Endothelial cell of umbilical vein (primary cell): ENCODE measurements around the gene IL4R. TPM values are rescaled to one million over a fixed set of nuclear protein-coding genes. Genes with fewer than 3 reads are reported as not detected.

Experiments
- BruUV-seq: library from RNA; stranded (reverse); fragments of 400-500 nt; replicated peaks from 2 replicates; lab custom pipeline; 2021; lab: Mats Ljungman, UMichigan
- CTCF ChIA-PET: fragments of 300-600, 350-600 bp; sonication (Branson Sonifier 250); formaldehyde crosslinking; loops from one replicate; lab custom pipeline; 2021; ENCODE audit warnings: antibody characterized with exemption, inconsistent platforms; lab: Charles Lee
- POLR2A ChIA-PET: fragments of 300-600, 350-600 bp; sonication (Branson Sonifier 250); formaldehyde crosslinking; loops from one replicate; lab custom pipeline; 2021; ENCODE audit warnings: antibody characterized with exemption, inconsistent platforms; lab: Charles Lee
- DNase-seq: peaks from one replicate; pipeline ENCODE4 v3.0.0-alpha.2; 2011; ENCODE audit warnings: low read depth, low spot score
- FAIRE-seq: peaks from 2 replicates; lab custom pipeline; 2011; peaks lifted over from hg19 to GRCh38; lab: Jason Lieb, UNC
- H2AFZ ChIP-seq: 2 replicates; pipeline ENCODE4 v1.6.0; 2012; ENCODE audit warnings: low read depth, low read length, control low read depth, inconsistent platforms
- H3K27ac ChIP-seq: 2 replicates; pipeline ENCODE4 v1.5.1; 2011; ENCODE audit warnings: low read depth, mild to moderate bottlenecking, control low read depth, low read length, moderate library complexity; ENCODE audit not compliant: insufficient read depth
- H3K27me3 ChIP-seq, 2 experiments: 2 replicates each; pipeline versions ENCODE4 v1.6.0 to v1.6.1; 2011; ENCODE audit warnings: low read length in 2 of 2, mixed read lengths in 1 of 2; ENCODE audit not compliant: control insufficient read depth in 2 of 2, insufficient read depth in 2 of 2
- H3K36me3 ChIP-seq, 2 experiments: 2 replicates in 1 of 2; 3 replicates in 1 of 2; pipeline ENCODE4 v1.5.1; 2011; ENCODE audit warnings: low read length in 2 of 2, mild to moderate bottlenecking in 1 of 2, moderate library complexity in 1 of 2; ENCODE audit not compliant: control insufficient read depth in 2 of 2, insufficient read depth in 2 of 2; ENCODE audit errors: extremely low read depth in 1 of 2
- H3K4me1 ChIP-seq: 3 replicates; pipeline ENCODE4 v1.5.1; 2011; ENCODE audit warnings: mild to moderate bottlenecking, low read length; ENCODE audit not compliant: control insufficient read depth, insufficient read depth; ENCODE audit errors: extremely low read depth
- H3K4me2 ChIP-seq: 2 replicates; pipeline ENCODE4 v1.6.1; 2011; ENCODE audit warnings: low read length, control low read depth, mixed read lengths; ENCODE audit not compliant: insufficient read depth
- H3K4me3 ChIP-seq, 3 experiments: fragments of 200-600 bp in 1 of 3; sonication (generic), shearing (Covaris generic) in 1 of 3; replicated peaks in 1 of 3; 2 replicates each; pipeline ENCODE4 v1.5.1; 2011 to 2016; ENCODE audit warnings: control low read depth in 3 of 3, low read length in 3 of 3, mild to moderate bottlenecking in 2 of 3, inconsistent platforms in 1 of 3, low read depth in 1 of 3, moderate library complexity in 1 of 3; ENCODE audit not compliant: insufficient read depth in 1 of 3
- H3K79me2 ChIP-seq: 2 replicates; pipeline ENCODE4 v1.6.0; 2012; ENCODE audit warnings: low read length, inconsistent platforms; ENCODE audit not compliant: control insufficient read depth, insufficient read depth
- H3K9ac ChIP-seq: replicated peaks from 2 replicates; pipeline ENCODE3; 2011; ENCODE audit warnings: low read length, control low read depth; ENCODE audit not compliant: insufficient read depth; ENCODE audit errors: extremely low read depth
- H3K9me1 ChIP-seq: replicated peaks from 3 replicates; pipeline ENCODE4 v1.6.0; 2011; ENCODE audit warnings: mild to moderate bottlenecking, low read length; ENCODE audit not compliant: control insufficient read depth, insufficient read depth; ENCODE audit errors: extremely low read depth
- H3K9me3 ChIP-seq: replicated peaks from 2 replicates; pipeline ENCODE4 v1.5.1; 2012; ENCODE audit warnings: low read length, inconsistent platforms; ENCODE audit not compliant: control insufficient read depth, insufficient read depth
- H4K20me1 ChIP-seq: replicated peaks from 2 replicates; pipeline ENCODE3; 2011; ENCODE audit warnings: mild to moderate bottlenecking, low read length; ENCODE audit not compliant: control insufficient read depth, insufficient read depth; ENCODE audit errors: extremely low read depth
- EZH2 ChIP-seq: IDR thresholded peaks from 2 replicates; pipeline ENCODE4 v1.6.1; 2012; ENCODE audit warnings: borderline replicate concordance, low read depth, mild to moderate bottlenecking, moderate library complexity, low read length, inconsistent platforms; ENCODE audit not compliant: severe bottlenecking
- FOS ChIP-seq: IDR thresholded peaks from 2 replicates; pipeline ENCODE4 v1.6.1; 2011; ENCODE audit warnings: mild to moderate bottlenecking, low read length, moderate library complexity, borderline replicate concordance; ENCODE audit not compliant: insufficient read depth
- GATA2 ChIP-seq: IDR thresholded peaks from 2 replicates; pipeline ENCODE4 v1.7.0; 2011; ENCODE audit warnings: low read depth, mild to moderate bottlenecking, moderate library complexity, mixed read lengths, low read length; ENCODE audit not compliant: insufficient read length, insufficient read depth
- JUN ChIP-seq: IDR thresholded peaks from 2 replicates; pipeline ENCODE4 v1.6.1; 2011; ENCODE audit warnings: borderline replicate concordance, low read depth; ENCODE audit not compliant: insufficient read length, insufficient read depth
- MYC ChIP-seq: IDR thresholded peaks from one replicate; pipeline ENCODE4 v1.6.1; 2011; ENCODE audit warnings: mild to moderate bottlenecking, low read depth, low read length
- POLR2A ChIP-seq: IDR thresholded peaks from 2 replicates; pipeline ENCODE4 v1.6.1; 2012; ENCODE audit warnings: low read depth, mild to moderate bottlenecking, control low read depth, low read length
- POLR2AphosphoS5 ChIP-seq: IDR thresholded peaks from 2 replicates; pipeline ENCODE4 v1.6.1; 2012; ENCODE audit warnings: low read depth, mild to moderate bottlenecking, control low read depth, low read length, moderate library complexity; ENCODE audit not compliant: insufficient read depth
- dilution Hi-C: fragments of 300-500 bp; cut with MboI; formaldehyde crosslinking; loops from one replicate; pipeline ENCODE4 v1.15.0; 2019; ENCODE audit warnings: low sequenced_read_pairs; ENCODE audit not compliant: extremely low pct_ligation_motif_present
- intact Hi-C: fragments of 100-400 bp; cut with micrococcal nuclease; formaldehyde crosslinking; loops from one replicate; pipeline ENCODE4 v1.10.0; 2022
- polyA plus RNA-seq, 4 experiments: library from polyadenylated mRNA; depleted of rRNA in 3 of 4; stranded (reverse) in 3 of 4; unstranded in 1 of 4; fragments of >200 nt; gene quantifications; 2 replicates each; pipeline versions ENCODE4 v1.2.1 to v1.2.3, GENCODE V29; 2011 to 2012; ENCODE audit warnings: missing spikeins in 1 of 4
- total RNA-seq: library from RNA; stranded (reverse); gene quantifications from 2 replicates; pipeline ENCODE4 v1.2.3, GENCODE V29; 2021
- TF ChIP-seq, protein P1 (sequence below): IDR thresholded peaks from 2 replicates; pipeline ENCODE4 v1.6.1; 2011; ENCODE audit not compliant: insufficient read depth, insufficient read length

The IL4R gene
- total and polyA plus RNA-seq, 2 donors (not counting 3 experiments of a cell fraction or from before 2014, with no cell fraction given), result 138 to 139 TPM

DNA sequence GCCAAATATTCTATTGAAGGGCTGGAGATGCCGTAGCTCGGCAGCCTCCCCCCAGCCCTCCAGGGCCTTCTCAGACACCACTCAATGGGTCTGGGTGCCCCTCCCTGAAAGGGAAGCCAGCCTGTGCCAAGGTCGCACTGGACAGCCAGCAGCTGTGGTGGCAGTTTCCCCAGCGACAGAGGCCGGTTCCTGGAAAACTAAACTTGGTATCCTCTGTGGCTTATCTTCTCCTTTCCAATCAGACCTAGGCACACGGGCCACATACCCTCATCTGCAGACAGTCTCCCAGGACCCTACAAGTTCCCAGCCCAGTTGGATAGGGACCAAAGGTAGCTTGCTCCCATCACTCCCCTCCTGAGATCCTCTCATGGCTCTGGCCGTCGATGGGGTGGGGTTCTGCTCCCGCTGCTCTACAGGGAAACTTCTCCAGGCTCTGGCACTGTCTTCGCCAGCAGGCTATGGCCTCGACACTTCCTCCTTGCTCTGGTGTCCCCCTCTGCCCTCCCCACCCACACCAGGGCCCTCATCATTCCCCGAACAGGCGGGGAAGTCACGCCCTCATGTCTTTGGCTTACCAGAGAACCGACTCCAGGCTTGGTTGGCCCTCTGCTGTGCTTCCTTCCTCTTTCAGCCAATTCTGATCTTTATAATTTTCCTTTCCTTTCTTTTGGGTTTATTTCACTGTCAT, 69.9 kb downstream of the IL4R start:
- Histone ChIP-seq H3K4me1 (no peaks in the 10 kb centered on the region), H3K4me2 (no peak overlapping the region), H3K9me1 (no peaks in the 10 kb centered on the region), H4K20me1 (no peaks in the 10 kb centered on the region), H3K27ac (no peak overlapping the region), H3K36me3 (no peaks in the 10 kb centered on the region), H3K79me2 (no peaks in the 10 kb centered on the region), H3K9ac (no peak overlapping the region), H2AFZ (no peak overlapping the region), H3K9me3 (no peaks in the 10 kb centered on the region), H3K4me3 (no peak overlapping the region), H3K27me3 (peaks cover 2 to 8% of the 10 kb centered on the region in 2 experiments)
- CTCF ChIA-PET, result no interaction called here
- no TSS peak for BruUV-seq
- TF ChIP-seq EZH2 (no peak), JUN (no peak)
- dilution Hi-C loops (no loop called here), intact Hi-C loops (no loop called here)
- no peak for DNase-seq
- no peak for FAIRE-seq
- POLR2A ChIA-PET, result no interaction called here

DNA sequence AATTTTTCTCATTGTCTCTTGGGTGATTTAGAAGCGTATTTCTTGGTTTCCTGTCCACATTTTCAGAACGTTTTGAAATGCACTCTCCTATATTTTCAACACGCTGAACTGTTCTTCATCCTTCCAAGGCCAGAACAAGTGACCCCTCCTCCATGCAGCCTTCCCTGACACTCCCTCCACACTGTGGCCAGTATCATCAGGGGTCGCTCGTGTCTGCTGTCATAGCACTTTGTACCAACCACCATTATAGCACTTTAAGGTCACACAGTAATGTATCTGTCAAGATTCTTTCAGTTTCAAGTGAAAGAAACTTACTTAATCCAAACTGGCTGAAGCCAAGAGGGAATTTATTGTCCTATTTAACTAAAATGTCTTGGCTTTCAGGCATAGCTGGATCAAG, 70.7 kb downstream of the IL4R start:
- POLR2A ChIA-PET, result no interaction called here
- no peaks in the 10 kb centered on the region for H3K9me1 ChIP-seq
- no peak overlapping the region for H3K9ac ChIP-seq
- no peak overlapping the region for H3K4me2 ChIP-seq
- no peak for DNase-seq
- intact Hi-C loops (no loop called here), dilution Hi-C loops (no loop called here)
- H2AFZ ChIP-seq, result no peak overlapping the region
- no peaks in the 10 kb centered on the region for H3K79me2 ChIP-seq
- peaks cover 2 to 8% of the 10 kb centered on the region in 2 experiments for H3K27me3 ChIP-seq
- FAIRE-seq, result no peak
- no peak overlapping the region for H3K27ac ChIP-seq
- H3K4me3 ChIP-seq, result no peak overlapping the region
- no peaks in the 10 kb centered on the region for H4K20me1 ChIP-seq
- no peaks in the 10 kb centered on the region for H3K9me3 ChIP-seq
- CTCF ChIA-PET, result no interaction called here
- BruUV-seq, result no TSS peak
- no peaks in the 10 kb centered on the region for H3K4me1 ChIP-seq
- no peaks in the 10 kb centered on the region for H3K36me3 ChIP-seq
- TF ChIP-seq POLR2A, result no peak
- TF ChIP-seq EZH2, result no peak
- no peak for TF ChIP-seq JUN
- TF ChIP-seq GATA2, result no peak
- no peak for TF ChIP-seq POLR2AphosphoS5
- no peak for TF ChIP-seq MYC
- no peak for TF ChIP-seq FOS
- TF ChIP-seq, protein P1, sequence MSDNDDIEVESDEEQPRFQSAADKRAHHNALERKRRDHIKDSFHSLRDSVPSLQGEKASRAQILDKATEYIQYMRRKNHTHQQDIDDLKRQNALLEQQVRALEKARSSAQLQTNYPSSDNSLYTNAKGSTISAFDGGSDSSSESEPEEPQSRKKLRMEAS, result no peak
